Nephron progenitor cell (in vitro differentiated cells): Measurements from ENCODE around the gene SLC25A10.

ENCODE experiments used
- DNase-seq: peaks from one replicate; pipeline ENCODE4 v3.0.0; 2021
- H3K27ac Mint-ChIP-seq: 2 replicates; pipeline ENCODE4 v1.8.0; 2021; ENCODE audit warnings: mild to moderate bottlenecking, moderate library complexity, mixed read lengths
- H3K27me3 Mint-ChIP-seq: 2 replicates; pipeline ENCODE4 v1.8.0; 2021; ENCODE audit warnings: mild to moderate bottlenecking, low read depth, mixed read lengths; ENCODE audit not compliant: poor library complexity
- H3K36me3 Mint-ChIP-seq: 2 replicates; pipeline ENCODE4 v1.8.0; 2021; ENCODE audit warnings: low read depth, mixed read lengths
- H3K4me1 Mint-ChIP-seq: 2 replicates; pipeline ENCODE4 v1.8.0; 2021; ENCODE audit warnings: mixed read lengths
- H3K4me3 Mint-ChIP-seq: 2 replicates; pipeline ENCODE4 v1.8.0; 2021; ENCODE audit warnings: mild to moderate bottlenecking, moderate library complexity, mixed read lengths
- H3K9me3 Mint-ChIP-seq: 2 replicates; pipeline ENCODE4 v1.8.0; 2021; ENCODE audit warnings: mild to moderate bottlenecking, moderate library complexity, mixed read lengths
- TF ChIP-seq, protein P1 (sequence below): fragments of 200-600 bp; sonication (generic); IDR thresholded peaks from 2 replicates; pipeline ENCODE4 v1.5.0; 2021; ENCODE audit warnings: antibody characterized with exemption

Gene SLC25A10

DNA sequence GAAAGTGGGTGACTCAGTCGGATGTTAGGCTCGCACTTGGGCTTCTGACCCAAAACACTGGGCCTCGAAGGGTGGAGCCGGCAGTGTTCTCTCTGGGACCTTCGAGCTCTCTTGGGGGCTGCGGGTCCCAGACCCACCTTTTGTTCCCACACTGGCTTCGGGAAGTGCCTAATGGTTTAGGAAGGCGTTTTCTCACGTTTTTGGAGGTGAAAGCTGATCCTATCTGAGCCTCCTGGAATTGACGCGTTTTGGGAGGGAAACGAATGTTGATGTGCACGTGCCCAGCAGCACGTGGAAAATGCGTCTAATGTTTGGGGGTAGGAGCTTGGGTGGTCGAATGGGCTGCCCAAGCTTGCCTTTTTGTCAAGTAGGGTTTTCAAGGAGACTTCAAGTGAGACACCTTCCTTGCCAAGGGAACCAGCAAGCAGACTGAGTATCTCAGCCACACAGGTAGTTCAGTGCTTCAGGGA, 27.6 kb upstream of the SLC25A10 start:
- TF ChIP-seq, protein P1, sequence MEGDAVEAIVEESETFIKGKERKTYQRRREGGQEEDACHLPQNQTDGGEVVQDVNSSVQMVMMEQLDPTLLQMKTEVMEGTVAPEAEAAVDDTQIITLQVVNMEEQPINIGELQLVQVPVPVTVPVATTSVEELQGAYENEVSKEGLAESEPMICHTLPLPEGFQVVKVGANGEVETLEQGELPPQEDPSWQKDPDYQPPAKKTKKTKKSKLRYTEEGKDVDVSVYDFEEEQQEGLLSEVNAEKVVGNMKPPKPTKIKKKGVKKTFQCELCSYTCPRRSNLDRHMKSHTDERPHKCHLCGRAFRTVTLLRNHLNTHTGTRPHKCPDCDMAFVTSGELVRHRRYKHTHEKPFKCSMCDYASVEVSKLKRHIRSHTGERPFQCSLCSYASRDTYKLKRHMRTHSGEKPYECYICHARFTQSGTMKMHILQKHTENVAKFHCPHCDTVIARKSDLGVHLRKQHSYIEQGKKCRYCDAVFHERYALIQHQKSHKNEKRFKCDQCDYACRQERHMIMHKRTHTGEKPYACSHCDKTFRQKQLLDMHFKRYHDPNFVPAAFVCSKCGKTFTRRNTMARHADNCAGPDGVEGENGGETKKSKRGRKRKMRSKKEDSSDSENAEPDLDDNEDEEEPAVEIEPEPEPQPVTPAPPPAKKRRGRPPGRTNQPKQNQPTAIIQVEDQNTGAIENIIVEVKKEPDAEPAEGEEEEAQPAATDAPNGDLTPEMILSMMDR, result no peak
- Mint-ChIP-seq H3K27ac (peak overlapping the region; percentile 83), H3K27me3 (peaks cover 2% of the 10 kb centered on the region), H3K9me3 (no peaks in the 10 kb centered on the region), H3K4me1 (peaks cover 30% of the 10 kb centered on the region), H3K36me3 (peaks cover 14% of the 10 kb centered on the region), H3K4me3 (peak overlapping the region; percentile 87)
- no peak for DNase-seq

DNA sequence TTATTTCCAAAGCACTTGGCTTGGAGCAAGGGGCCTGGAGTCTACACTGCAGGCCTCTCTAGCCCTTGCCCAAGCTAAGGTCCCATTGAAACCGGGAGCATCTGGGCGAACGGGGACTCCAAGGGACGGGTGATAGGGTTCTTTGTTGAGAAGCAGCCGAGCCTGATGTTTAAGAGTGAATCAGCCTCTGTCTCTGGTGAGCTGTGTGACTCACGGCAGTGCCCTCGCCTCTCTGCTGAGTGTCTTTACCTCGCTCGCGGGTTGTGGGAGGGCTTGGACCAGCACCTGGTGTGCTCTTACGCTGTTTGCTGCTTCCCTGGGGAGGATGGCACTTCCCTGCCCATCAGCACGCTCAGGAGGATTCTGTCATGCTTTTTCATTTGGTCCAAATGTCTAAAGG, 27.0 kb upstream of the SLC25A10 start:
- no peaks in the 10 kb centered on the region for H3K9me3 Mint-ChIP-seq
- TF ChIP-seq, protein P1, result no peak
- H3K36me3 Mint-ChIP-seq, result peaks cover 12% of the 10 kb centered on the region
- peak overlapping the region; percentile 87 for H3K4me3 Mint-ChIP-seq
- H3K27me3 Mint-ChIP-seq, result peaks cover 2% of the 10 kb centered on the region
- no peak overlapping the region for H3K27ac Mint-ChIP-seq
- H3K4me1 Mint-ChIP-seq, result peaks cover 30% of the 10 kb centered on the region
- DNase-seq, result no peak

DNA sequence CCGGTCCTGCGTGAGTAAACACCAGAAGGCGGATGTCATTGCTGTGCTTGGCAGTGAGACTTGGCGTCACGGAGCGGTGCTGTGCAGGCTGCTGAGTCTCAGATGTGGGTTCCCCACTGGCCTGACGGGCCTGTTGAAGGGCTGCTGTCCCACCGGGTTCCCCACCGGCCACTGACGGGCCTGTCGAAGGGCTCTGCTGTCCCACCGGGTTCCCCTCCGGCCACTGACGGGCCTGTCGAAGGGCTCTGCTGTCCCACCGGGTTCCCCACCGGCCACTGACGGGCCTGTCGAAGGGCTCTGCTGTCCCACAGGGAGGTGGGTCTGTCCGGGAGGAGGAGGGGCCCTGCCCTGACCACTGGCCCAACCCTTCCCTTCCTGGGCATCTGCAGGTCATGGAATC, 25.5 kb upstream of the SLC25A10 start:
- peaks cover 27% of the 10 kb centered on the region for H3K4me1 Mint-ChIP-seq
- peaks cover 2% of the 10 kb centered on the region for H3K27me3 Mint-ChIP-seq
- no peaks in the 10 kb centered on the region for H3K9me3 Mint-ChIP-seq
- TF ChIP-seq, protein P1, result no peak
- H3K4me3 Mint-ChIP-seq, result no peak overlapping the region
- no peak for DNase-seq
- H3K27ac Mint-ChIP-seq, result peak overlapping the region; percentile 68
- peaks cover 11% of the 10 kb centered on the region for H3K36me3 Mint-ChIP-seq

DNA sequence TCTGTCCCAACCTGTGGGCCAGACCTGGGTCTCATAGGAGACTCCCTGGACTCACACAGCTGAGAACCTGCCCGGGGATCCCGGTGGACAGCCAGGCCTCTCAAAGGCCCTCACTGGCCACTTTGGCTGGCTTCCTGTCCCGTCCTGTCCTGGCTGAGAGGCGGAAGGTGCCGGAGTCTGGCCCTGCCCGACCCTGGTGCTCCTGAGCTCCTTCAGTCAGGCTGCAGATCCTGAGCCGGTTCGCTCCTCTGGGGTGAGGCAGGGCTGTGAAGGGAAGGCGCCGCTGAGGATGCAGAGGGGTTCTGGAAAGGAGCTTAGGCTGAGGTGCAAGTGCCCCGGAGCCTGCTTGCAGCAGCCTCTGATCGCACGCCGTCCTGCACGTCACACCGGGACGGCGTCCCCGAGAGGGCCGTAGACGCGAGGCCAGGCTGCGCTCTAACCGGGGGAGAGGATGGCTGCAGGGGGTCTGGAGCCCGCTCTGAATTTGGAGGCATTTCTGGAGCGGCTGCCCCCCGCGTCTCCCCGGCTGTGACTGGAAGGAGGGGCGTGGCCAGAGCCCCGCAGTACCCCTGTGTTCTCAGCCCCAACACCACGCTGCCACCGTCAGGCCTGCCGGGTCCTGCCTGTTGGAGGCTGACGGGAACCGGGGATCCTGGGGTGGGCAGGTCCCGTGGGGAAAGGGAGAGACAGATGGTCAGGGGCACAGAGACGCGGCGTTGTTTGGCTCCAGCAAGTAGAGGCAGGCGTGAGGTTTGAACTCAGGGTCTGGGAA, 24.1 kb upstream of the SLC25A10 start:
- TF ChIP-seq, protein P1, result no peak
- Mint-ChIP-seq H3K36me3 (peaks cover 11% of the 10 kb centered on the region), H3K27me3 (peaks cover 2% of the 10 kb centered on the region), H3K4me3 (no peak overlapping the region), H3K27ac (no peak overlapping the region), H3K9me3 (no peaks in the 10 kb centered on the region), H3K4me1 (peaks cover 16% of the 10 kb centered on the region)
- DNase-seq, result no peak

DNA sequence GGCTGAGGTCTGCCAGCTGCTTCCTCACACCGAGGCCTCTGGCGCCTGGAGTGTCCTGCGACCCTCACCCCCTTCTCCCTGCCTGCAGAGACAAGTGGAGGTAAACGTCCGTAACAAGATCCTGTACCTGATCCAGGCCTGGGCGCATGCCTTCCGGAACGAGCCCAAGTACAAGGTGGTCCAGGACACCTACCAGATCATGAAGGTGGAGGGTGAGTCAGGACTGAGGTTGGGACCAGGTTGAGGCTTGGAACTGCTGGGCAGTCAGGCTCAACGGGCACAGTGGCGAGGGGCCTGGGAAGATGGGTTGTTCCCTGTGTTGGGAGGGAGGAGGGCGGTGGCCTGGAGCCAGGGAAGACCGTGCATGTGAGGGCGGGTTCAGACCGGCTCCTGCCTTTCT, 23.5 kb upstream of the SLC25A10 start:
- Mint-ChIP-seq H3K4me1 (peaks cover 15% of the 10 kb centered on the region), H3K4me3 (no peak overlapping the region), H3K27ac (peak overlapping the region; percentile 79), H3K27me3 (peaks cover 2% of the 10 kb centered on the region), H3K36me3 (peaks cover 11% of the 10 kb centered on the region), H3K9me3 (no peaks in the 10 kb centered on the region)
- no peak for DNase-seq
- TF ChIP-seq, protein P1, result no peak

DNA sequence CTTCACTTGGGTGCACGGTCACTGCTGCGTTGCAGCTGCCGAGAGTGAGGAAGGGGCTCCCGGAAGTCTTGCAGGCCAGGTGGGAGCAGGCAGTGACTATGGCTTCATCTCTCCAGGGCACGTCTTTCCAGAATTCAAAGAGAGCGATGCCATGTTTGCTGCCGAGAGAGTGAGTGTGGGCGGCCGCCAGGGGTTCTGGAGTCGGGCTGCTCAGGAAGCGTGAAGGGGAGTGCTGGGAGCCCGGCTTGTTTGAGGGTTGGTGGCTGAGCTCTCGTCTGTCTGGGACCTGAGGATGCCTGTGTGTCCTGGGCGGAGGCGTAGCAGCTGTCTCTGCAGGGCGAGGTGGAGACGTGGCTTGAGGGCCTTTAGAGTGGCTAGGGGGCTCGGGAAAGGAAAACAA, 22.0 kb upstream of the SLC25A10 start:
- peaks cover 2% of the 10 kb centered on the region for H3K27me3 Mint-ChIP-seq
- no peak overlapping the region for H3K4me3 Mint-ChIP-seq
- no peaks in the 10 kb centered on the region for H3K9me3 Mint-ChIP-seq
- TF ChIP-seq, protein P1, result no peak
- DNase-seq, result no peak
- H3K27ac Mint-ChIP-seq, result no peak overlapping the region
- H3K36me3 Mint-ChIP-seq, result peaks cover 11% of the 10 kb centered on the region
- peaks cover 6% of the 10 kb centered on the region for H3K4me1 Mint-ChIP-seq
